Measurements from ENCODE around the gene RAB7B. TPM values are rescaled to one million over a fixed set of nuclear protein-coding genes. Genes with fewer than 3 reads are reported as not detected.
A peak's percentile ranks its signal among the peaks of the same experiment; 100 is the strongest.

Gene RAB7B
- total and polyA plus RNA-seq, 9 of the 15 experiments (the other 6 are each of a cell fraction or from before 2014, with no cell fraction given), result 0.03 to 0.29 (median 0.07) TPM; not detected in 4

DNA sequence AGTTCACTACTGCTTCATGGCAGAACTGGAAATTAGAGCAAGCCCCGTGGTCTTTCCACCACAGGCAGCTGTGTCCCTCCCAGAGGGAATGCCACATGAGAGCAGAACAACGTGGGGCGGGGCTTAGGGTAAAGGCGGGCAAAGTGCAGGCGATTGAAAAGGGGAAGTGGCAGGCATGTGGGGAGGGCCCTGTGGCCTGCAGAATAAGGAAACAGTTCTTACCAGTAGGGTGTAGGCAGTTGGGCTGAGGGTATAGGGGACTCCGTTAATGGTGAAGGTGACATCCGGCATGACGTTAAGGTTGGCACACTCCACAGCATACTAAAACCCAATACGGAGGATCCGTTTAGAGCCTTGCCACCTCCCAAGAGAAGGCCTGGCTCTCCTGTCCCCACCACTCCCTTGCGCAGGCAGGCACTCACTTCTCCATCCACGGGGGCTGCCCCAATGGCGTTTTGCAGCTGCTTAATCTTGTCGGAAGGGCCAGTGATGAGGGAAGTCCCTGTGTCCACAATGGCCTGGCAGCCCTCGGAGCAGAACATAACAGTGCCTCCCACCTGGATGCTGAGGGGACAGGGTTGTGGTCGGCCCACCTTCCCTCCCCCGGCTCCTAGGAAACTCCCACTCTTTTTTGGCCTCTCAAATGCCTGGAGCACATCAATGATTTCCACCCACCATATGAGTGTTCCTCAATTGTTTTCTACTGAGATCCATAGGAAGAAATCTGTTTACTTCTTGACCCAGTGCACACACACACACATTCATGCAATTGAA lies 9.1 kb upstream of the RAB7B start (continued):
- TF ChIP-seq, protein P1, sequence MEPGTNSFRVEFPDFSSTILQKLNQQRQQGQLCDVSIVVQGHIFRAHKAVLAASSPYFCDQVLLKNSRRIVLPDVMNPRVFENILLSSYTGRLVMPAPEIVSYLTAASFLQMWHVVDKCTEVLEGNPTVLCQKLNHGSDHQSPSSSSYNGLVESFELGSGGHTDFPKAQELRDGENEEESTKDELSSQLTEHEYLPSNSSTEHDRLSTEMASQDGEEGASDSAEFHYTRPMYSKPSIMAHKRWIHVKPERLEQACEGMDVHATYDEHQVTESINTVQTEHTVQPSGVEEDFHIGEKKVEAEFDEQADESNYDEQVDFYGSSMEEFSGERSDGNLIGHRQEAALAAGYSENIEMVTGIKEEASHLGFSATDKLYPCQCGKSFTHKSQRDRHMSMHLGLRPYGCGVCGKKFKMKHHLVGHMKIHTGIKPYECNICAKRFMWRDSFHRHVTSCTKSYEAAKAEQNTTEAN (CRISPR knock-in tag; IDR thresholded peaks at IDR 0.05), result no peak
- TF ChIP-seq NCOA4 (IDR thresholded peaks at IDR 0.05; ENCODE audit: partially characterized antibody) (no peak), ELF4 (CRISPR knock-in tag; IDR thresholded peaks at IDR 0.05) (peak; percentile 79; the same call in 1 of the 2 replicates), SMC3 (conservative IDR thresholded peaks at IDR 0.05; ENCODE audit: insufficient read depth, low read depth, low read length) (no peak), MYNN (IDR thresholded peaks at IDR 0.05) (peak; percentile 59; the same call in 1 of the 2 replicates), MYNN (CRISPR knock-in tag; IDR thresholded peaks at IDR 0.05) (no peak), TBL1XR1 (IDR thresholded peaks at IDR 0.05; ENCODE audit: low read length in 2 of 2) (no peak), HDAC3 (IDR thresholded peaks at IDR 0.05; ENCODE audit: borderline replicate concordance, partially characterized antibody) (no peak), PRPF4 (IDR thresholded peaks at IDR 0.05; ENCODE audit: insufficient read depth, low read depth, low read length, poor library complexity, severe bottlenecking) (no peak), LEF1 (IDR thresholded peaks at IDR 0.05) (no peak), TRIM24 (IDR thresholded peaks at IDR 0.05) (no peak), CHD4 (IDR thresholded peaks at IDR 0.05; ENCODE audit: insufficient read depth, insufficient replicate concordance, low read depth, low read length, poor library complexity, severe bottlenecking) (no peak)
- TF ChIP-seq, protein P2, sequence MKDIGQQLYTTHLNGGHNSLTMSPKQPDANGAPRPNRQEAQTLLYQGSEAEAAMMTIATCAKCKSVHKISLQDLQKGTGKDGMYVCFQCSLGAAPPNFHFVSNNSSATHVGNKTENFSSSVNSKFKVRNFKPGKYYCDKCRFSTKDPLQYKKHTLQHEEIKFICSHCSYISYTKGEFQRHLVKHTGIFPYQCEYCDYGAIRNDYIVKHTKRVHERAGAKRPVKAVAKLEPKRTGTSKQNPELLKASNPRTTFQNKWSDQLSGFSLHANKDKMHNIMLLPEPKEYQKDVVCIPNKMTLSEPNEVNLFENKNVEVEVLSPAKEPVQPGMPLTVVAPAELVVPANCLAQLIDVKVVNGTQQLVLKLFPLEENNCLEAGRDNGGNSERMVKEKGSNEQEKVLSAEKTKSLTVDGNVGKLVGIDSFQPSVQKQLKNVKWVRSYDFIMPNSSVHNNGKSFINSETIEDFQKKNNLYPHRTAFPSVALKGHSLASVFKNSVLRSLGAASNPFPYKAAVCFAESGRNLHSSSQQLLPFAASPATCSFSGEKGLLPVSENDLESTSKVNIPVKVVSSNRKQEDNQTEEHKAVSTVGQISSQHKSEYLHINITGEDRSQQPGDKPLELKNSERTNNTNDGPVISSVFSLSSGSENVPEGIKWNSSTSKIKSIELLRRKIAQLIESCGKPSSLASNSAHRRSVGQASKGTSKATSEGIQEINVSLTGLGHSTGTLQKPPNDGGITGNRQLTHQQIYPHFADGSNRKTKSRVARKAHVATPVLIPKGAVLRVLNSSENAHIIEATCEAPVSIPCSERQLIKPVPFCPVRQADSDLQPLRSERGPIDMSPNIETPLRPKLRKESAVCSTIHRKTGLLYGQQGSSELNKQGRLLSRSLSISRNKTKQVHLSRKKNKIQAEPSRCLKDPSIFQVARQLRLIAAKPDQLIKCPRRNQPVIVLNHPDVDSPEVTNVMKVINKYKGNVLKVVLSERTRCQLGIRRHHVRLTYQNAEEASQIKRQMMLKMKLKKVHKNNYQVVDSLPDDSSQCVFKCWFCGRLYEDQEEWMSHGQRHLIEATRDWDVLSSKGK (CRISPR knock-in tag; IDR thresholded peaks at IDR 0.05), result no peak
- TF ChIP-seq, protein P3, sequence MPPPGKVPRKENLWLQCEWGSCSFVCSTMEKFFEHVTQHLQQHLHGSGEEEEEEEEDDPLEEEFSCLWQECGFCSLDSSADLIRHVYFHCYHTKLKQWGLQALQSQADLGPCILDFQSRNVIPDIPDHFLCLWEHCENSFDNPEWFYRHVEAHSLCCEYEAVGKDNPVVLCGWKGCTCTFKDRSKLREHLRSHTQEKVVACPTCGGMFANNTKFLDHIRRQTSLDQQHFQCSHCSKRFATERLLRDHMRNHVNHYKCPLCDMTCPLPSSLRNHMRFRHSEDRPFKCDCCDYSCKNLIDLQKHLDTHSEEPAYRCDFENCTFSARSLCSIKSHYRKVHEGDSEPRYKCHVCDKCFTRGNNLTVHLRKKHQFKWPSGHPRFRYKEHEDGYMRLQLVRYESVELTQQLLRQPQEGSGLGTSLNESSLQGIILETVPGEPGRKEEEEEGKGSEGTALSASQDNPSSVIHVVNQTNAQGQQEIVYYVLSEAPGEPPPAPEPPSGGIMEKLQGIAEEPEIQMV (tag; conservative IDR thresholded peaks at IDR 0.05; ENCODE audit: low read depth), result no peak
- TF ChIP-seq, protein P4, sequence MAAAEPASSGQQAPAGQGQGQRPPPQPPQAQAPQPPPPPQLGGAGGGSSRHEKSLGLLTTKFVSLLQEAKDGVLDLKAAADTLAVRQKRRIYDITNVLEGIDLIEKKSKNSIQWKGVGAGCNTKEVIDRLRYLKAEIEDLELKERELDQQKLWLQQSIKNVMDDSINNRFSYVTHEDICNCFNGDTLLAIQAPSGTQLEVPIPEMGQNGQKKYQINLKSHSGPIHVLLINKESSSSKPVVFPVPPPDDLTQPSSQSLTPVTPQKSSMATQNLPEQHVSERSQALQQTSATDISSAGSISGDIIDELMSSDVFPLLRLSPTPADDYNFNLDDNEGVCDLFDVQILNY (CRISPR knock-in tag; IDR thresholded peaks at IDR 0.05), result 0 out of 2 replicates have a peak, but pooled peaks have one; percentile 54
- TF ChIP-seq, protein P5, sequence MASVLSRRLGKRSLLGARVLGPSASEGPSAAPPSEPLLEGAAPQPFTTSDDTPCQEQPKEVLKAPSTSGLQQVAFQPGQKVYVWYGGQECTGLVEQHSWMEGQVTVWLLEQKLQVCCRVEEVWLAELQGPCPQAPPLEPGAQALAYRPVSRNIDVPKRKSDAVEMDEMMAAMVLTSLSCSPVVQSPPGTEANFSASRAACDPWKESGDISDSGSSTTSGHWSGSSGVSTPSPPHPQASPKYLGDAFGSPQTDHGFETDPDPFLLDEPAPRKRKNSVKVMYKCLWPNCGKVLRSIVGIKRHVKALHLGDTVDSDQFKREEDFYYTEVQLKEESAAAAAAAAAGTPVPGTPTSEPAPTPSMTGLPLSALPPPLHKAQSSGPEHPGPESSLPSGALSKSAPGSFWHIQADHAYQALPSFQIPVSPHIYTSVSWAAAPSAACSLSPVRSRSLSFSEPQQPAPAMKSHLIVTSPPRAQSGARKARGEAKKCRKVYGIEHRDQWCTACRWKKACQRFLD (CRISPR knock-in tag; IDR thresholded peaks at IDR 0.05), result no peak
